ENCODE measurements around the gene TMEM161B. TPM values are rescaled to one million over a fixed set of nuclear protein-coding genes. Genes with fewer than 3 reads are reported as not detected.
"Not testable (repeated sequence)": the region's sequence is repeated elsewhere in the genome, so short reads cannot be mapped to it uniquely, and the experiment has no call there.

Gene TMEM161B
- total RNA-seq, 1 donor from 2014 or later: 9.0 TPM

DNA sequence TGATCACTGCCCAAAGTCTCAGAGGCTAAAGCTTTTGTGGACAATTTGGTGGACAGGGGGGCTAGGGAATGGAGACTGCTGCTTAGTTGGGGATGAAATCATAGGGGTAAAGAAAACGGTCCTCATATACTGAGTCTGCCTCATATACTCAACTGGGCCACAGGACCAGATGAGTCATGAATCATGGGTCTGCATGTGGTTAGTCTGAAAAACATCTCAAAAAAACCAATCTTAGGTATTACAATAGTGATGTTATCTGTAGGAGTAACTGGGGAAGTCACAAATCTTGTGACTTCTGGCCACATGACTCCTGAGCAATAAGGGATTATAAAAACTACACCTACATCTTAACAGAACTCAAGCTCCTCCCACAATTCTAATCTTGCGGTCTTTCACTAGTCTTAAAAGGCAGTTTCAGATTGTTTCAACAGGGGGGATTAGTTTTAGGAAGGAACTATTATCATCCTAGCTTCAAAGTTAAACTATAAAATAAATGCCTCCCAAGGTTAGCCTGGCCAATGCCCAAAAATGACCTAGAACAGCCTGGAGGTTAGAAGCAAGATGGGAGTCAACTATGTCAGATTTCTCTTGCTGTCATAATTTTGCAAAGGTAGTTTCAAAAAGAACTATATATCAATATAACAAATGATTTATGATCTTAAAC, 17.5 kb downstream of the TMEM161B start:
- intact Hi-C loops (cut with DNase I): no loop called here

DNA sequence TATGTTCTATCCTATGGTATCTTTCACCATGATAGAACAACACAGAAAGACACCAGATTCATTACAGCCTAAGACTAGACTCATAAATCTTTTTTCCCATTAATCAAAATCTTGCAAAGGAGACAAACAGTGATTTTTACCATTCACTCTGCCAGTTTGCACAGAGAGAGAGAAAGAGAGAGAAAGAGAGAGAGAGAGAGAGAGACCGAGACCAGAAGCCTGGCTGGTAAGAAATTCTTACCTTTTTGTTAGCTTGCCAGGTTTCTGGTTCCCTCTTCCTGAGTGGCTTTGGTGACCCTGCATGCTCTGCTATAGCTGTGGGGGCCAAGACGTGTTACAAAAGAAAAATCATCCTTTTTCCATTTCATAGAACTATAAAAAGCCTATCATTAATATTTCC, 18.6 kb downstream of the TMEM161B start:
- intact Hi-C loops (cut with DNase I): no loop called here
- no peak for DNase-seq (ENCODE audit: low spot score)

More for the DNA sequence above, 17.5 kb downstream of the TMEM161B start:
- no peak for DNase-seq (ENCODE audit: low spot score)

DNA sequence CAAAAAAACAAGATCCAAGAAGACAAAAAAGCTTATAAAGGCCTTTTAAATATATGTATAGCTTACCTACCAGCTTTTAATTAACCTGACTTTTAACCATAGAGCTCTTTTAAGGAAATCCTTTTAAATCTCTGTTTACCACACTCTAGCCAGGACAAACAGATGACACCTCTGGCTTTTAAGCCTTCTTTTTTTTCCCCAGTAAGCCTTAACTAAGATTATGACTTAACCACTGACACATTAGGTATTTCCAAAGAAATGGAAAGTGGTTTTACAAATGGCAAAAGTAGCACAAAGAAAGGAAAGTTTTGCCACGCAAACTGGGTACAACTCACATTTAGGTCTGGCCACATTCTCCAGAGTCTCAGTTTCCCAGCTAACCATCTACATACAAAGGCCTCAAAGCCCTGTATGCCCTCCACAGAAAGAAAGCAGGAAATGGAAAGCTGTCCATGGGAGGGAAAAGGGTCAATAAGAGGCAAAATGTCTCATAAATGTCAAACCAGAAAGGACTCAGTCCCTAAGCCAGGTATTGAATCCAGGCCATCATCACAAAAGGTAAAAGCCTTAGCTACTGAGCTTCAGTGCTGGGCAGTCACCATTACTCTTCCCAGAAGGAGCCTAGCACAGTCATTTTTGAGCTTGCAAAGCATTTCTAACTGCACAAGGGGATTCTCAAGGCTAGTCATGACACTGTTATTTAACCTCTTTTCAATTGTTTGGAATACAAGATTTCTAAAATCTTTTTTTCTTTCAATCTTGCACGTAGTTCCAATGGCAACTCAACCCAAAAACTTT, 19.7 kb downstream of the TMEM161B start:
- no peak for DNase-seq (ENCODE audit: low spot score)
- intact Hi-C loops (cut with DNase I): no loop called here

DNA sequence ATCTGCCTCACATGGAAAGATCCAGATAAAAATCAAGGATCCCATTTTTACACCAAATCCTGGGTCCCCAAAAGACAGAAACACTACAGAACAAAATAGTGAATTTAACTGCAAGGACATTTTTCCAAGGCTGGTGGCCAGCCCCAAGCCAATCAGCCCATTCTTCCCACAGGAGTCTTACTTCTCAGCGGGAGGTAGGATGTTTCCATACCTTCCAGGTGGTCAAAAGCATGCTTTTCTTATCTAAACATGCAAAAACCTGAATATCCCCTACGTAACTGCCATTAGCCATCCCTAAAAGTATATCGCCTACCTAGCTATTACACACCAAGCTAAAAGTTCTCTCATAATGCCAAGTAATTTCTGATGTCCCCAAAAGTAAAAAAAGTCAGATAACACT, 20.6 kb downstream of the TMEM161B start:
- intact Hi-C loops (cut with DNase I): no loop called here

DNA sequence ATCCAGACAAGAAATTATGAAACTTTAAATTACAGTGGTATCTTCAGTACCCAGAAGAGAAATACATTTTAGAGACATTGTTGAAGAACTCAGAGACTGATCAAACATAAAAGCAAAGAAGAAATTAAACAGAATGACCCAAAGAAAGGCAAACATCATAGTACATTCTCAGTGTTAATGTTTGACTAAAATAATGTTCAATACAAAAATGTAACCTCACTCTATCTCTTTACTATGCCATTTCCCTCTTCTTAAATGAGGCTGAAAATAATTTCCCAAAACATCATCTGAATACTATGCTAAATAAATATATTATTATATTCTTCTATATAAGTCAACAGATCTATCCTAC, 22.8 kb downstream of the TMEM161B start:
- no peak for DNase-seq (ENCODE audit: low spot score)
- intact Hi-C loops (cut with DNase I): no loop called here

More for the DNA sequence above, 20.6 kb downstream of the TMEM161B start:
- DNase-seq (ENCODE audit: low spot score): no peak

DNA sequence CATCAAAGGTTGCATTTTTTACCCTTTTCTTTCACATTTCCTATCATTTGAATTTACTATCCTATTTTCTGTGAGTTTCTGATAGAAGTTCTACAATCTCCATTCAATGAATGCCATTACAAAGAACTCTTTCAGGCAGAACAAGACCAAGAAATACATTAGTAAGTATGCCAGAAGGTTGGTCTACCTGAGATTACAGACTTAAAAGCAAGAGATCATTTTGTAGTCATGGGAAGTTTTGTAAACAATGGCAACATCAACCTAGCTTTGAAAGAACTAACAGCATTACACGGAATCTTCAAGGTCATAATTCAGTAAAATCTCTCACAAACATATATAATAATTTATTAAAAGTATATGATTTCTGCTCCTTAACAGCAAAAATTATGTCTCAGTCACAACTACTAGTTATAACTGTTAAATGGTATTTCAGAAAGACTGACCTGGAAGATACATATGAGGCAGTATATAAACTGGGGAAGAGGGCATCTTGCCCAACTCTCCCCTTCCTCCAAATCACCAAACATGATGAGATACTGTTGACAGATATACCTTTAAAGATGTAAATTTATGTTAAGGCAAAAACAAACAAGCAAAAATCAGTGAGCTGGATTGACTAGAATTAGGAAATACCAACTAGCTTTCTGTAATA, 23.3 kb downstream of the TMEM161B start:
- intact Hi-C loops (cut with DNase I): no loop called here
- DNase-seq (ENCODE audit: low spot score): no peak

DNA sequence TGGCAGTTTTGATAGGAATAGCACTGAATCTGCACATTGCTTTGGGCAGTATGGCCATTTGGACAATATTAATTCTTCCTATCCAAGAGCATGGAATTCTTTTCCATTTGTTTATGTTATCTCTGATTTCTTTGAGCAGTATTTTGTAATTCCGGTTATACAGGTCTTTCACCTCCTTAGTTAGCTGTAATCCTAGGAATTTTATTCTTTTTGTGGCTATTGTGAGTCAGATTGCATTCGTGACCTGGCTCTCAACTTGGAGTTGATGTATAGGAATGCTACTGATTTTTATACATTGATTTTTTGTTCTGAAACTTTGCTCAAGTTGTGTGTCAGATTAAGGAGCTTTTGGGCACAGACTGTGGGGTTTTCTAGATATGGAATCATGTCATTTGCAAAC, 24.0 kb downstream of the TMEM161B start:
- no peak for DNase-seq (ENCODE audit: low spot score)
- intact Hi-C loops (cut with DNase I): no loop called here

DNA sequence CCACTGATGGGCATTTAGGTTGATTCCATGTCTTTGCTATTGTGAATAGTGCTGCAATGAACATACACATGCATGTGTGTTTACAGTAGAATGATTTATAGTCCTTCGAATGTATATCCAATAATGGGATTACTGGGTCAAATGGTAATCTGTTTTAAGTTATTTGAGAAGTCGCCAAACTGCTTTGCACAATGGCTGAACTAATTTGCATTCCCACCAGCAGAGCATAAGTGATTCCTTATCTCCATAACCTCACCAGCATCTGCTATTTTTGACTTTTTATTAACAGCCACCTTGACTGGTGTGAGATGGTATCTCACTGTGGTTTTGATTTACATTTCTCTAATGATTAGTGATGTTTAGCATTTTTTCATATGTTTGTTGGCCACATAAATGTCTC, 25.2 kb downstream of the TMEM161B start:
- intact Hi-C loops (cut with DNase I); DNase-seq (ENCODE audit: low spot score): not testable (repeated sequence)

DNA sequence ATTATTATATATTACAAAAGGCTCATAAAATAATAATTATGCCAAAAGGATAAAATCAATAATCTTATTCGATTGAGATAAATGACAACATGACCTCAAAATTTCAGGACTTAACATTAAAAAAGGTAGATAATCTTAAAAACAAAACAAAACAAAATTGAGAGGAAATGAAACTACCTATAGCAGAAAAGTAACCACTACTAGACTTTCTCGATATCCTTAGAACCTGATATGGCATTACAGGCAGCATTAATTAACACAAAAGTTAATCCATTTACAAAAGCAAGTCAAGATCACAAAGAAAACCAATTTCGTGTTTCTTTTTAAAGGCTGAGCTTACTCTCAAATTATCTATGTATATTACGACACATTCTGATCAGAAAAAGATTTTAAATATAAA, 29.9 kb downstream of the TMEM161B start:
- DNase-seq (ENCODE audit: low spot score): no peak

DNA sequence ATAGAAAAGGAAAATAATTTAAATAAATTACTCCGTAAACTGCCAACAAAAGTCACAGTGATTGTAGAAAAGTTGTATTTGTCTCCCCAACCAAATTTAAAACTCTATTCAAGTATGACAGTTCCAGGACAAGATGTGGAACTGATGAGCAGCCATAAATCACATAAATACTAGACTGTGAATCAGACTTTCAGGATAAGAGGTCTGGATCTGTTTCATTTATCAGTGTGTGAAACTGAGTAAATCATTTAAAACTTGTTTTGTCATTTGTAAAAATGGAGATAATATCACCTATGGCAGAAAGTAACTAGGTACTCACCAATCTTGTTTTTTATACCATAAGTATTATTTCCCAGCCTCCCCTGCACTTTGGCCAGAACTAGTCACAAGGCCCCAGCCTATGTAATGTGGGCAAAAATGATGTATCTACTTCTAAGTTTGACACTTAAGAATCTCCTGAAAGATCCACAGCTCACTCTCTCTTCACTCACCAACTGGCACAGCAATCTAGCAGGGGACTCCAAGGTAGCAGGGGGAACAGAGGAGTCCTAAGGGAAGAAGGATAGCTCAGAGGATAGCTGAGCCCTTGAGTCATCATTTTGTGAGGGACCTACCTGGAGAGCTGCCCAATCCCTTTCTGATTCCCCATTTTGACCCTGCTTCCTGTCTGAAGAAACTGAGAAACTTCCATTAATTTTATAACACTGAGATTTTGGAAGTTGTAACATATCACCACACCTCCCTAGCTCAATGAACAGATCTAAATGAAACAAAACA, 31.6 kb downstream of the TMEM161B start:
- intact Hi-C loops (cut with DNase I): no loop called here

More for the DNA sequence above, 29.9 kb downstream of the TMEM161B start:
- intact Hi-C loops (cut with DNase I): no loop called here

DNA sequence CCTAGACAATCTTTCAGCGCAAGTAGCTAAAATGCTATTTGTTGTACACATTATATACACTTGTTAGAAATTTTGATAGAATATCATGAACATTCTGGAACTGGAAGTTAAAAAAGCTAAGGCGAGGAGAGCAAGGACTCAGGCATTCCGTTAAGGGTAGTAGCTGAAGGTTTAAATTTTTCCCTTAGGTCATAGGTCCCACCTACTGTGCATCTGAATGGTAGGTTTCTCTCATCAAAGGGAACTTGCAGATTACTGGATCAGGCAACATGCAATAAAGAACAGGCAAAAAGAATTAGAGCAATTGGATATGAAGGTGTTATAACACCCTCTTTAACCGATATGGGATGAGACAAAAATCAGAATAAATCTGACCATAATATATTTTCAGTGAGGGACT, 32.8 kb downstream of the TMEM161B start:
- intact Hi-C loops (cut with DNase I): no loop called here
- no peak for DNase-seq (ENCODE audit: low spot score)

More for the DNA sequence above, 31.6 kb downstream of the TMEM161B start:
- DNase-seq (ENCODE audit: low spot score): no peak

DNA sequence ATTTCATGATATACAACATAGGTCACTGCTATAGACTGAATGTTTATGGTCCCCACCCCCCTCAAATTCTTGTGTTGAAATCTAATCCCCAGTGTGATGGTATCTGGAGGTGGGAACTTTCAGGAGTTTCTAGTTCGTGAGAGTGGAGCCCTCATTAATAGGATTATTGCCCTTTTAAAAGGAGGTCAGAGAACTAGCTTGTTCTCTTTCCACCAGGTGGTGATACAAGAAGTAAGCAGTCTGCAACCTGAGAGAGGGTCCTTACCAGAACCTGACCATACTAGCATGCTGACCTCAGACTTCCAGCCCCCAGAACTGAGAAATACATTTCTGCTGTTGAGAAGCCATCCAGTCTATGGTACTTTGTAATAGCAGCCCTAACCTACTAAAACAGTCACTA, 33.3 kb downstream of the TMEM161B start:
- intact Hi-C loops (cut with DNase I): no loop called here
- DNase-seq (ENCODE audit: low spot score): no peak

DNA sequence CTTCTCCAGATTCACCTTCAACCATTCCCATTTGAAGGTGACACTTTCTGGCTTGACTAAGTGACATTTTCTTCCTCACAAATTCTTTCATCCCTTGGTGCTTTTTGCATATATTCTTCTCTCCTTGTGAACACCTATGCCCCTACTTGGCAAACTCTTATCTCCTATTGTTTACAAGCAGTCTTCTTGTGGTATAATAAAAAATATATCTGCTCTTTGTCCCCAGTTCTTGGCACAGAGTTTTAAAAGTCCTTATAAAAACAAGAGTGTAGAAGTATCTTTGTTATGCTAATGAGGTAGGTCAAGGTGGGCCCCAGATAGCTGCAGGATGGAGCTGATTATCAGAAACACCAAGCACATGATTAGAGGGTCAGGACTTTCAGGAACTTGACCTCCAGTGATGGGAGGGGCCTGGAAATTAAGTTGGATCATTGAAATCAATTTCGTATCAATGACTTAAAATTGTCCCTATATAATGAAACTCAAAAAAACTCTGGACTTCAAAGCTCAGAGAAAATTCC, 38.0 kb downstream of the TMEM161B start:
- intact Hi-C loops (cut with DNase I): no loop called here
- no peak for DNase-seq (ENCODE audit: low spot score)

DNA sequence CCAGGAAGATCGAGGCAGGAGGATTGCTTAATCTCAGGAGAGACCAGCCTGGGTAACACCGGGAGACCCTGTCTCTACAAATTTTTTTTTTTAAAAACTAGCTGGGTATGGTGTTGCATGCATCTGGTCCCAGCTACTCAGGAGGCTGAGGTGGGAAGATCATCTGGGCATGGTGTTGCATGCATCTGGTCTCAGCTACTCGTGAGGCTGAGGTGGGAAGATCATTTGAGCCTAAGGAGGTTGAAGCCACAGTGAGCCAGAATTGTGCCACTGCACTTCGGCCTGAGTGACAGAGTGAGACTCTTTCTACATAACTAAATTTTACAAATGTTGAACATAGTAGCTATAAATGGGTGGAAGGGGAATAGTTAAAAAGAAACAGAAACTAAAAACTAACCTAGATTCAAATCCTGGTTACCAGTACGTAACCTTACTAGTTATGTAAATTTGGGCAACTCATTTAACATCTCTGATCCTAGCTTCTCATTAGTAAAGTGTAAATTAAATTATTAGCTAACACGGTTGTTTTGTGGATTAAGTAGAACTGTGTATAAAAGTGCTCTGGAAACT, 41.7 kb downstream of the TMEM161B start:
- intact Hi-C loops (cut with DNase I): no loop called here
- no peak for DNase-seq (ENCODE audit: low spot score)

DNA sequence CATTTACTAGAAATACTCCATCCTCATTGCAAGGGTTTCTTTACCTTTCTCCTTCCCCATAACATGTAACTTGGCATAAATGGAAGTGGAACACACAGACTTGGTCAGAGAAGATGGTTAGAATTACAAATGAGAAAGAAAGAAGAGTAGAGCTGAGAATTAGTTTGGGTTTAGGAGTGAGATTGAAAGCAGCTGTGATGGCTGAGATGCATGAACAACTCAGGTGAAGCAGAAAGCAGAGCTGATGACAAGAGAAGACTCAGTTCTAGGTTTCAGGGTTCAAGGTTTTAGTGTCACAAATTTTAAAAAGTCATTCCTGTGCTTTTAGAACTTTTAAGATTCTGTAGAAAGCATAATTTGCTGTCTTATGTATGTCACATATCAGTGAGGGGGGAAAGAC, 54.0 kb downstream of the TMEM161B start:
- DNase-seq (ENCODE audit: low spot score): no peak
- intact Hi-C loops (cut with DNase I): no loop called here

DNA sequence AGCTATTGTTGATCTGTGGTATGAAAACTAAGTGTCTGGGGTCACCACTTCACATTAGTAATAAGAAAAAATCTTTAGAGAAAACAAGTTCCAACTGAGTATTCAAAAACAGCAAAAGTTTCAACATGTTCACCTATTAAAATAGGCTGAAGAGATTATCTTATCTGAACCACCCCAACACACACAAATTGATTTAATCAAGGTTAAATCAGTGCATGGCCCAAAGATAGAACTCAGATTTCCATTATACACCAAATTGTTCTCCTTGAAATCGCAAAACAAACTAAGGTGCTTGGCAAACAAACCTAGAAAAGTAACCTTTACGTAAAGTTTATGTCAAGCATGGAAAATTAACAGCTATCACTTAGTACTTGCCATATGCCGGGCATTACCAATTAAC, 61.1 kb downstream of the TMEM161B start:
- intact Hi-C loops (cut with DNase I): no loop called here

DNA sequence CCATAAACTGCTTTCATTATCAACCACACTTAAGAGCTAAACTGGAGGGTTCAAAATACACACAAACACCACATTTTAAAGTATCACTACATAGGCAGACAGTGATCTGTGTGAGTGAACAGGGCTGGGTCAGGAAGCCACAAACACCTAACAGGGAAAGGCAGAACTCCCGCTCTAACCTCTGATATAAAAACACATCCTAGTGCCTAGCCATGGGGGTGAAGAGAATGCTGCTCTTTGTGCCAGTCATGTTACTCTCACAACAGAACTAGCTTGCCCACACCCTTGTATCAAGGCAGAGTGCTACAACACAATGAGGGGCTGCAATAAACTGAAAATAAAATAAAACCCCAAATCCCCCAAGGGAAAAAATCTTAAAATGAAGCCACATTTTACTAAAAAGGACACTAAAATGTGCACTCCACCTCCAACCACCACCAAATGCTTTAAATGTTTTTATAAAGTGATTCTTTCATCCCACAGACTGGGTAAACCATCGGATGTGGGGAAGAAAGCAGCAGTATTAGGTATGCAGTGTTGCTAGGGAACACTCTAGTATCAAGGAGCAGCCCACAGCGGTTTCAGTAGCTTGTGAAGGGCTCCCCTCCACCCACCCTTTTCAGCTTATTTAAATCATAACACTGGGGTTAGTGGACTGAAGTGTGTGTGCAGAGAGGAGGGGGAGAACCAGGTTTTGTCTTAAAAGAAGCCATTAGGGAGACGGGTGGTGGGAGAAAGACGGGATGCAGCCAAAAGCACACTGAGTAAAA, 64.5 kb downstream of the TMEM161B start:
- intact Hi-C loops (cut with DNase I): no loop called here
- DNase-seq (ENCODE audit: low spot score): no peak

More for the DNA sequence above, 61.1 kb downstream of the TMEM161B start:
- no peak for DNase-seq (ENCODE audit: low spot score)

DNA sequence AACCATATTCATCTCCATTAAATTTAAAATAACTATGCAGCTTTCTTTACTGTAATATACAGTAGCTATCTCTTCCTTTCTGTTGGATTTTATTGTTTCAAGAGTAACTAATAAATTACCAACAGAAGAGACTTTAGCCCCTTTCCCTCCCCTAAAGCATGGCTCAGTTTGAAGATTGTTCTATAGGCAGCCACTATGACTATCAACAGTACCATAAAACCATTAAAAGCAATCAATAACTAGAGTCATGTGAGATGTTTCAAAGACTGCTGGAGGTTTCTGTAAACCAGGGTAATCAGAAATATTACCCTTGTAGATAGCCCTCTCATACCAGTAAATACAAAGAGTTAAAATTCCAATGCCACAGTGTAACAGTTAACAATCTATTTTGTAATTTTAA, 73.0 kb downstream of the TMEM161B start:
- intact Hi-C loops (cut with DNase I): no loop called here
- no peak for DNase-seq (ENCODE audit: low spot score)

DNA sequence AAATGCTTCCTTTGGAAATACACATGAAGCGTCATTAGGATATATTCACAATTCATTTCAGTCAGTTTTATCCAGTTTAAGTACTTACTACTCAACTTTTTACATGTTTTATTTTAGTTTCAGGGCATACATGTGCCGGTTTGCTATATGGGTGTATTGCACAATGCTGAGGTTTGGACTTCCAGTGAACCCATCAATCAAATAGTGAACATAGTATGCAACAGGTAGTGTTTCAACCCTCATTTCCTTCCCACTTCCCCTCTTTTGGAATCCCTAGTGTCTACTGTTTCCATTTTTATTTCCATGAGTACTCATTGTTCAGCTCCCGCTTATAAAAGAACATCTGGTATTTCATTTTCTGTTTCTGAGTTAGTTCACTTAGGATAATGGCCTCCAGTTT, 74.7 kb downstream of the TMEM161B start:
- DNase-seq (ENCODE audit: low spot score): no peak
- intact Hi-C loops (cut with DNase I): no loop called here
